SIG-M5 treated with dmso at 0.1 percent for 504 hours (cell line): Measurements from ENCODE around the gene KIDINS220.
A peak's percentile ranks its signal among the peaks of the same experiment; 100 is the strongest.

Source experiments
- DNase-seq: peaks from one replicate; lab custom pipeline; 2025; ENCODE audit not compliant: unreplicated experiment; lab: John Stamatoyannopoulos, UW

KIDINS220 gene

GRCh38 chr2:8805278-8806210 lies 31.9 kb downstream of the KIDINS220 start:
- DNase-seq, result no peak

- DNase-seq, result peak; percentile 64
Measured at GRCh38 chr2:8803658-8804379, 33.6 kb downstream of the KIDINS220 start.

- no peak for DNase-seq
Measured at GRCh38 chr2:8802741-8803140, 34.7 kb downstream of the KIDINS220 start.

- DNase-seq, result no peak
Measured at GRCh38 chr2:8800821-8801220, 36.6 kb downstream of the KIDINS220 start.

GRCh38 chr2:8800218-8800617 lies 37.2 kb downstream of the KIDINS220 start:
- DNase-seq, result no peak

- DNase-seq, result no peak
Measured at GRCh38 chr2:8799004-8799403, 38.4 kb downstream of the KIDINS220 start.

GRCh38 chr2:8798393-8798792 lies 39.0 kb downstream of the KIDINS220 start:
- DNase-seq, result no peak

- no peak for DNase-seq
Measured at GRCh38 chr2:8797682-8798081, 39.7 kb downstream of the KIDINS220 start.

- no peak for DNase-seq
Measured at GRCh38 chr2:8796878-8797550, 40.4 kb downstream of the KIDINS220 start.

- DNase-seq, result no peak
Measured at GRCh38 chr2:8796315-8796848, 41.0 kb downstream of the KIDINS220 start.

GRCh38 chr2:8794923-8795825 lies 42.2 kb downstream of the KIDINS220 start:
- no peak for DNase-seq

- DNase-seq, result no peak
Measured at GRCh38 chr2:8790739-8791162, 46.7 kb downstream of the KIDINS220 start.

- no peak for DNase-seq
Measured at GRCh38 chr2:8786463-8786862, 51.0 kb downstream of the KIDINS220 start.

GRCh38 chr2:8779795-8780671 lies 57.4 kb downstream of the KIDINS220 start:
- DNase-seq, result no peak

GRCh38 chr2:8774371-8774770 lies 63.0 kb downstream of the KIDINS220 start:
- no peak for DNase-seq

GRCh38 chr2:8767324-8767723 lies 70.1 kb downstream of the KIDINS220 start:
- no peak for DNase-seq

- DNase-seq, result peak; percentile 37
Measured at GRCh38 chr2:8761529-8762164, 75.8 kb downstream of the KIDINS220 start.

GRCh38 chr2:8756716-8757115 lies 80.7 kb downstream of the KIDINS220 start:
- no peak for DNase-seq

- no peak for DNase-seq
Measured at GRCh38 chr2:8756230-8756629, 81.2 kb downstream of the KIDINS220 start.
